Osteoblast (primary cell): ENCODE data around the gene NAV2. TPM values are rescaled to one million over a fixed set of nuclear protein-coding genes. Genes with fewer than 3 reads are reported as not detected.

Source experiments
- DNase-seq: peaks from one replicate; pipeline ENCODE4 v3.0.0; 2011; ENCODE audit warnings: low spot score, mixed read lengths; ENCODE audit not compliant: insufficient read length; ENCODE audit errors: missing footprints
- H2AFZ ChIP-seq: 2 replicates; pipeline ENCODE4 v1.6.0; 2011; ENCODE audit warnings: mild to moderate bottlenecking, low read length
- H3K27ac ChIP-seq: 2 replicates; pipeline ENCODE4 v1.5.1; 2011; ENCODE audit warnings: mild to moderate bottlenecking, low read depth, low read length, moderate library complexity
- H3K27me3 ChIP-seq: 2 replicates; pipeline ENCODE4 v1.6.0; 2012; ENCODE audit warnings: mild to moderate bottlenecking, control low read depth, inconsistent platforms, low read length, moderate library complexity; ENCODE audit not compliant: insufficient read depth
- H3K36me3 ChIP-seq: 2 replicates; pipeline ENCODE4 v1.5.1; 2011; ENCODE audit warnings: mild to moderate bottlenecking, low read length, control low read depth, moderate library complexity; ENCODE audit not compliant: insufficient read depth
- H3K4me1 ChIP-seq: 2 replicates; pipeline ENCODE4 v1.5.1; 2011; ENCODE audit warnings: mild to moderate bottlenecking, low read length, control low read depth, moderate library complexity; ENCODE audit not compliant: insufficient read depth
- H3K4me2 ChIP-seq: 2 replicates; pipeline ENCODE4 v1.6.0; 2011; ENCODE audit warnings: mild to moderate bottlenecking, low read length; ENCODE audit not compliant: insufficient read depth
- H3K4me3 ChIP-seq: fragments of 200-600 bp; sonication (generic); 3 replicates; pipeline ENCODE4 v1.5.1; 2012; ENCODE audit warnings: mild to moderate bottlenecking, low read length, inconsistent platforms; ENCODE audit not compliant: insufficient read depth
- H3K79me2 ChIP-seq: 2 replicates; pipeline ENCODE4 v1.6.0; 2012; ENCODE audit warnings: mild to moderate bottlenecking, low read length, control low read depth, inconsistent platforms; ENCODE audit not compliant: insufficient read depth
- H3K9me3 ChIP-seq: 2 replicates; pipeline ENCODE4 v1.5.1; 2011; ENCODE audit warnings: low read depth, low read length, control low read depth
- H4K20me1 ChIP-seq: 2 replicates; pipeline ENCODE4 v1.6.0; 2012; ENCODE audit warnings: mild to moderate bottlenecking, low read length, control low read depth; ENCODE audit not compliant: insufficient read depth
- total RNA-seq: library from RNA; depleted of rRNA; stranded (reverse); fragments of >200 nt; gene quantifications from 2 replicates; pipeline ENCODE4 v1.2.3, GENCODE V29; 2012
- TF ChIP-seq, protein P1 (sequence below): IDR thresholded peaks from 2 replicates; pipeline ENCODE4 v1.5.1; 2011; ENCODE audit warnings: mild to moderate bottlenecking, low read depth, low read length, moderate library complexity; ENCODE audit errors: extremely low read depth

NAV2 gene
- total RNA-seq, 1 donor: 8.7 TPM

DNA sequence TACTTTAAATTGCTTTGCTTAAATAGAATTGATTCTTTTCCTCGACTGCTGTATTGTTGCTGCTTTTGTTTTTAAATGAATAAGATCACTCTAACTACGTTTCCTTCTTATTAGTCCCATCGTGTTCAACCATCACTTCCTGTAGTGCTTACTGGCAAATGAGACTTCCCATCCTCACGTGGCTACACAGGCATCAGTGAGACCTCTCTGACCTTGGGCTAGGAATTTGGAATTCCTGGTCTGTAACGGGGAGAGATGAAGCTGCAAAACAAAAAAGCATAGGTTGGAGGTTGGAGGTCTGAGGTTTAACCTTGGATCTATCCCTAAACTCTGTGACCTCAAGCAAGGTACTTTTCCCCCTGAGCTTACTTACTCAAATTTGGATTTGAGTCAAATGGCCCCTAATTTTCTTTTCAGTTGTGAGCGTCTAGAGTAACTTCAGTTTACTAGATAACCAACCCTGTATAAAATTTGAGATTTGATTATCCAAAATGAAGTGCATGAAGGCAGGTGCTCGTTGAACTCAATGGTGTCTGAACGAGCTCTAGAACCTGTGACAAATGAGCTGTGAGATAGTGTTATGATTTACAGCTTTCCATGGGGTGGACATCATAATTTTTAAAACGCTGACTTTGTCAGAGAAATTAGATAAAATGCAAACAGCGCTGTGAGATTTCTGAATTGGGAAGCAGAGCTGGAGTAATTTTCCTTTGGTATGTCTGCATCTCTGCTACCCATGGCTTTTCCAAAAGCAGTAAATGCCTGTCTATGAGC lies 296.4 kb downstream of the NAV2 start:
- Histone ChIP-seq H3K4me2 (no peak overlapping the region), H4K20me1 (no peaks in the 10 kb centered on the region), H3K79me2 (peaks cover 13% of the 10 kb centered on the region), H3K9me3 (no peaks in the 10 kb centered on the region), H3K4me3 (no peak overlapping the region), H3K27ac (no peak overlapping the region), H3K36me3 (no peaks in the 10 kb centered on the region), H2AFZ (no peak overlapping the region), H3K4me1 (no peaks in the 10 kb centered on the region), H3K27me3 (no peaks in the 10 kb centered on the region)
- TF ChIP-seq, protein P1, sequence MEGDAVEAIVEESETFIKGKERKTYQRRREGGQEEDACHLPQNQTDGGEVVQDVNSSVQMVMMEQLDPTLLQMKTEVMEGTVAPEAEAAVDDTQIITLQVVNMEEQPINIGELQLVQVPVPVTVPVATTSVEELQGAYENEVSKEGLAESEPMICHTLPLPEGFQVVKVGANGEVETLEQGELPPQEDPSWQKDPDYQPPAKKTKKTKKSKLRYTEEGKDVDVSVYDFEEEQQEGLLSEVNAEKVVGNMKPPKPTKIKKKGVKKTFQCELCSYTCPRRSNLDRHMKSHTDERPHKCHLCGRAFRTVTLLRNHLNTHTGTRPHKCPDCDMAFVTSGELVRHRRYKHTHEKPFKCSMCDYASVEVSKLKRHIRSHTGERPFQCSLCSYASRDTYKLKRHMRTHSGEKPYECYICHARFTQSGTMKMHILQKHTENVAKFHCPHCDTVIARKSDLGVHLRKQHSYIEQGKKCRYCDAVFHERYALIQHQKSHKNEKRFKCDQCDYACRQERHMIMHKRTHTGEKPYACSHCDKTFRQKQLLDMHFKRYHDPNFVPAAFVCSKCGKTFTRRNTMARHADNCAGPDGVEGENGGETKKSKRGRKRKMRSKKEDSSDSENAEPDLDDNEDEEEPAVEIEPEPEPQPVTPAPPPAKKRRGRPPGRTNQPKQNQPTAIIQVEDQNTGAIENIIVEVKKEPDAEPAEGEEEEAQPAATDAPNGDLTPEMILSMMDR: no peak
- DNase-seq: no peak

DNA sequence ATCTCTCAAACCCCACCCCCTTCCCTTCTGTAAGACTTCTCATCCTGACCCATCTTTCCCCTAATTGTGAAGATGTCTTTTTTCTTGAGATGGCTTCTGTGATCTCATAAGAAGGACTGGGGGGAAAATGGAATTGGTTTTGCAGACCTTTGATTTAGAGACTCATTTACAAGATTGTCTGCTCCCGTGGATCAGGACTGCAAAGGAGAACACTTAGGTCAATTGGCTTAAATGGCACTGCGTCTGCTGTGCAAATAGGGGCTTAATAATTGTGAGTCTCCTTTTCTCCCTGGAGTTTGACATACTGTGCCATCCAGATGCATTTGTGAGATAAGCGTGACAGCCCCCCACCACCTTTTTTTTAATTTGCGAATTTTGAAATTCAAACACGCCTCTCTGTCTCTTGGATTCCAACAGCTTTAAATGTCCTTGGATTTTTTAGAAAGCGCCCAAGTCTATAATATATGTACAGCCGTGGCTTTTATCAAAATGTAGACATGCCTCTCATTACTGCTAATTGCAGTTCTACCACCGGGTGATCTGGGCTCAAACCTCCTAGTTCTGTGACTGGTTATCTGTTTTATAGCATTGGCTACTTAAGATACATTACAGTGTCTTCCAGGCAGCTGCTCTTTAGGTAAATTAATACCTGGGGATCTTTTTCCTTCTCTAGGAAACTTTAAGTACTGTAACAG lies 297.7 kb downstream of the NAV2 start:
- Histone ChIP-seq H3K27ac (no peak overlapping the region), H3K27me3 (no peaks in the 10 kb centered on the region), H3K4me2 (no peak overlapping the region), H3K4me3 (no peak overlapping the region), H3K9me3 (no peaks in the 10 kb centered on the region), H2AFZ (no peak overlapping the region), H3K79me2 (peaks cover 18% of the 10 kb centered on the region), H4K20me1 (no peaks in the 10 kb centered on the region), H3K36me3 (no peaks in the 10 kb centered on the region), H3K4me1 (peaks cover 5% of the 10 kb centered on the region)
- no peak for DNase-seq
- TF ChIP-seq, protein P1: no peak

DNA sequence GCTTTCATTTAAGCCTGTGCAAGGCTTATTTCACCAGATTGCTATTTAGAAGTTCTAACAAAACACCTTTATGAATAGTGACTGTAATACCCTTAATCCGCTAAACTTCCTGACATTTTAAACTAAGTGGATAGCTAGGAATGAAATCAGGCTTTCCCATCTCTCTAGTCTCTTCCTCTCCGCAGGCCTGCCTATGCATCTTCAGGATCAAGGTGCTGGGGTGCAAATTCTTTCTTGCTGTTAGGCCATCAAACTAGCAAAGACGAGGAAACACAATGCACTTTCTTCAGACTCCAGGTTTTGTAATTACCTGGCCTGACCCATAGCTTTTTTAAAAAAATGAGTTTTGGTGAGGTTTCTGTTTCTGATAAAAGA lies 298.2 kb downstream of the NAV2 start:
- no peaks in the 10 kb centered on the region for H4K20me1 ChIP-seq
- no peak overlapping the region for H3K4me2 ChIP-seq
- no peaks in the 10 kb centered on the region for H3K9me3 ChIP-seq
- no peak overlapping the region for H2AFZ ChIP-seq
- no peak overlapping the region for H3K4me3 ChIP-seq
- H3K36me3 ChIP-seq: no peaks in the 10 kb centered on the region
- TF ChIP-seq, protein P1: no peak
- H3K27ac ChIP-seq: no peak overlapping the region
- H3K4me1 ChIP-seq: peaks cover 7% of the 10 kb centered on the region
- no peaks in the 10 kb centered on the region for H3K27me3 ChIP-seq
- DNase-seq: no peak
- H3K79me2 ChIP-seq: peaks cover 19% of the 10 kb centered on the region

DNA sequence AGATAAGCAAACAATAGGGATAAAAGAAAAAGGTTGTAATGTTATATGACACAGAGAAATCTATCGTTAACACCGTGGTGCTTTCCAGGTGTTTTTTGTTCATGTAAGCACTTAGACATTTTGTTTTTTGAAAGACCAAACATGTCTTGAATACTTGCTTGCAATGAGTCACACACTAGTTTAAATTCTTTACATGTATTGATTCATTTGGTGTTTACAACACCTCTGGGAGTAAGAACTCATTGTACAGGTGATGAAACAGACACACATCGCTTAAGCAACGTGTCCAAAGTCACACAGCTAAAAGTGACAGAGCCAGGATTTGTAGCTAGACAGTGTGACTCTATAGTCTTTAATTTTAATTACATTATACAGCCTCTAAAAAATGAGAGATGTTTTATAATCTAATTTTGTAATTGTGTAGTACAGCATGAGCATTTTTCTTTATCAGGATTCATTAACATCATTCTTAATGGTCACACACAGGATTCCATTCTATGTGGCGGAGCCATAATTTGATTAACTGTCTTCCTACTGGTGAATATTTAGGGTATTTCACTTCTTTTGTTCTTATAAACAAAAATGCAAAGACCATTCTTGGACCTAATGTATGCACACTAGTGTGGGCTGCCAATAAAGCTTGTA lies 298.8 kb downstream of the NAV2 start:
- no peak for DNase-seq
- no peak overlapping the region for H3K4me3 ChIP-seq
- H3K36me3 ChIP-seq: no peaks in the 10 kb centered on the region
- H4K20me1 ChIP-seq: no peaks in the 10 kb centered on the region
- H3K79me2 ChIP-seq: peaks cover 17% of the 10 kb centered on the region
- TF ChIP-seq, protein P1: no peak
- no peak overlapping the region for H2AFZ ChIP-seq
- no peaks in the 10 kb centered on the region for H3K27me3 ChIP-seq
- peaks cover 7% of the 10 kb centered on the region for H3K4me1 ChIP-seq
- H3K27ac ChIP-seq: no peak overlapping the region
- no peak overlapping the region for H3K4me2 ChIP-seq
- H3K9me3 ChIP-seq: no peaks in the 10 kb centered on the region
